Neural progenitor cell (in vitro differentiated cells): ENCODE results near the gene GNAS.
A peak's percentile ranks its signal among the peaks of the same experiment; 100 is the strongest.

Experiments
- EZH2 ChIP-seq: fragments of 200-600 bp; sonication (generic); IDR thresholded peaks from 2 replicates; pipeline ENCODE4 v1.6.1; 2017; ENCODE audit warnings: antibody characterized with exemption, mild to moderate bottlenecking, moderate library complexity
- EZH2phosphoT487 ChIP-seq: fragments of 200-600 bp; sonication (generic); IDR thresholded peaks from 2 replicates; pipeline ENCODE4 v1.6.1; 2017; ENCODE audit warnings: antibody characterized with exemption
- TF ChIP-seq, protein P1 (sequence below): fragments of 200-600 bp; sonication (generic); IDR thresholded peaks from 2 replicates; pipeline ENCODE4 v1.5.1; 2017; ENCODE audit warnings: antibody characterized with exemption, mild to moderate bottlenecking

DNA sequence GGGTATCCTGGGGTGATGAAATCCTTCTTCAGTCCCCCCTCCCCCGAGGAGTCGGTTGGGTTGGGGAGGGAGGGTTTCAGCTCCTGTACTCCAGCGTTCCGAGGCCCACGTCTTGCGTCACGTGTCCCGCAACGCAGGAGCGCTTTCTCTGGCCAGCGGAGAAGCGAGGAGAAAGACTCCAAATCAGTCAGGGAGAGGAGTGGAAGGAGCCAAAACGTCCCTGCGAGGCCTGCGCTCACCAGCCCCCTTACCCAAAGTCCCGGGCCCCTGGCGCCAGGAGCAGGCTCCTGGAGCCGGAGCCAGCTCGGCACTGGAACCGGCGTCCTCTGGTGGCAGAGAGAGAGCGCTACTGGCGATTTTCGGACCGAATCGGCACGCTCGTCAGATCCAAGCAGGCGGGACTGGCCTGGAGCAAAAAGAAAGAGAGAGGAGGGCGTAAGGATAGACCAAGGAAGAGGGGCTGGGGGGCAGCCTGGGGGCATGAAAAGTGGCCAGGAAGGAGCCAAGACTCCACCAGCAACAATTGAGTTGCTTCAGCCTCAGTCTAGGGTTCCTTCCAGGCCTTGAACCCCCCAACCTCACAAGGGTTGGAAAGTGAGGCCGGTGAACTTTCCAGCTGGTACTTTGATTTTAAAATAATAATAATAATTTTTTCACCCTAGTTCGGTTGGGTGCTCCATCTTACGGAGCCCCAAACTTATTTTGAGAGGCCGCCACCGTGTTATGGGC lies at the start of gene GNAS:
- no peak for TF ChIP-seq EZH2
- TF ChIP-seq, protein P1, sequence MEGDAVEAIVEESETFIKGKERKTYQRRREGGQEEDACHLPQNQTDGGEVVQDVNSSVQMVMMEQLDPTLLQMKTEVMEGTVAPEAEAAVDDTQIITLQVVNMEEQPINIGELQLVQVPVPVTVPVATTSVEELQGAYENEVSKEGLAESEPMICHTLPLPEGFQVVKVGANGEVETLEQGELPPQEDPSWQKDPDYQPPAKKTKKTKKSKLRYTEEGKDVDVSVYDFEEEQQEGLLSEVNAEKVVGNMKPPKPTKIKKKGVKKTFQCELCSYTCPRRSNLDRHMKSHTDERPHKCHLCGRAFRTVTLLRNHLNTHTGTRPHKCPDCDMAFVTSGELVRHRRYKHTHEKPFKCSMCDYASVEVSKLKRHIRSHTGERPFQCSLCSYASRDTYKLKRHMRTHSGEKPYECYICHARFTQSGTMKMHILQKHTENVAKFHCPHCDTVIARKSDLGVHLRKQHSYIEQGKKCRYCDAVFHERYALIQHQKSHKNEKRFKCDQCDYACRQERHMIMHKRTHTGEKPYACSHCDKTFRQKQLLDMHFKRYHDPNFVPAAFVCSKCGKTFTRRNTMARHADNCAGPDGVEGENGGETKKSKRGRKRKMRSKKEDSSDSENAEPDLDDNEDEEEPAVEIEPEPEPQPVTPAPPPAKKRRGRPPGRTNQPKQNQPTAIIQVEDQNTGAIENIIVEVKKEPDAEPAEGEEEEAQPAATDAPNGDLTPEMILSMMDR = peak; percentile 86
- no peak for TF ChIP-seq EZH2phosphoT487
